Gastrocnemius medialis (tissue), 4 donors: ENCODE measurements around the gene FBXO28. TPM values are rescaled to one million over a fixed set of nuclear protein-coding genes. Genes with fewer than 3 reads are reported as not detected.

Source experiments
- ATAC-seq, 2 donors: fragments of 150-250 bp; one replicate each; pipeline ENCODE4 v1.9.1; 2016
- DNase-seq, 2 donors: peaks; one replicate each; pipeline ENCODE4 v3.0.0-alpha.2; 2019
- H3K27ac ChIP-seq, 4 donors: fragments of 200-600 bp; sonication (generic); 1 replicate in 1 of 4; 2 replicates in 3 of 4; pipeline ENCODE4 v1.5.1; 2016 to 2018; ENCODE audit warnings: mild to moderate bottlenecking in 2 of 4, moderate library complexity in 1 of 4
- H3K27me3 ChIP-seq, 3 donors: fragments of 200-600 bp; sonication (generic) in 2 of 3; 1 replicate in 1 of 3; 2 replicates in 2 of 3; pipeline versions ENCODE4 v1.5.1 to v1.6.0; 2016 to 2019; ENCODE audit warnings: mild to moderate bottlenecking in 1 of 3, moderate library complexity in 1 of 3
- H3K36me3 ChIP-seq, 2 donors: fragments of 200-600 bp; sonication (generic) in 1 of 2; one replicate each; pipeline ENCODE4 v1.5.1; 2017 to 2018
- H3K4me1 ChIP-seq, 2 donors: fragments of 200-600 bp; sonication (generic) in 1 of 2; one replicate each; pipeline ENCODE4 v1.5.1; 2016 to 2017; ENCODE audit warnings: mild to moderate bottlenecking in 2 of 2
- H3K4me3 ChIP-seq, 4 donors: fragments of 200-600 bp; sonication (generic) in 3 of 4; 1 replicate in 1 of 4; 2 replicates in 3 of 4; pipeline ENCODE4 v1.5.1; 2016 to 2019; ENCODE audit warnings: mild to moderate bottlenecking in 2 of 4
- H3K9me3 ChIP-seq, 3 donors: fragments of 200-600 bp; sonication (generic) in 2 of 3; 1 replicate in 1 of 3; 2 replicates in 2 of 3; pipeline ENCODE4 v1.5.1; 2016 to 2019
- CTCF ChIP-seq, 5 experiments: fragments of 450-650 bp in 3 of 5; fragments of 200-600 bp in 2 of 5; sonication (generic) in 2 of 5; IDR thresholded peaks in 4 of 5; conservative IDR thresholded peaks in 1 of 5; 1 replicate in 4 of 5; 2 replicates in 1 of 5; pipeline ENCODE4 v1.5.1; 2016 to 2019; ENCODE audit warnings: antibody characterized with exemption in 5 of 5, mild to moderate bottlenecking in 3 of 5, moderate library complexity in 3 of 5
- POLR2A ChIP-seq, 2 donors: fragments of 450-650 bp; IDR thresholded peaks; one replicate each; pipeline ENCODE4 v1.6.1; 2017; ENCODE audit warnings: antibody characterized with exemption in 2 of 2, mild to moderate bottlenecking in 2 of 2, moderate library complexity in 2 of 2
- in situ Hi-C, 4 donors: fragments of 200-750 bp; cut with MboI; loops; one replicate each; pipeline versions ENCODE4 v1.15.0 to v1.8.0; 2017; ENCODE audit warnings: low sequenced_read_pairs in 4 of 4
- intact Hi-C: fragments of 100-400 bp; cut with DNase I; formaldehyde crosslinking; loops from one replicate; pipeline ENCODE4 v1.15.1; 2023; ENCODE audit warnings: low total_unique reads
- total RNA-seq, 4 donors: library from RNA; depleted of rRNA; stranded (reverse); fragments of >200 nt; gene quantifications; one replicate each; pipeline versions ENCODE4 v1.1.0 to v1.2.3, GENCODE V29; 2016

Gene FBXO28
- total RNA-seq, 4 donors from 2014 or later: 20.2 to 30.9 (median 27.4) TPM

DNA sequence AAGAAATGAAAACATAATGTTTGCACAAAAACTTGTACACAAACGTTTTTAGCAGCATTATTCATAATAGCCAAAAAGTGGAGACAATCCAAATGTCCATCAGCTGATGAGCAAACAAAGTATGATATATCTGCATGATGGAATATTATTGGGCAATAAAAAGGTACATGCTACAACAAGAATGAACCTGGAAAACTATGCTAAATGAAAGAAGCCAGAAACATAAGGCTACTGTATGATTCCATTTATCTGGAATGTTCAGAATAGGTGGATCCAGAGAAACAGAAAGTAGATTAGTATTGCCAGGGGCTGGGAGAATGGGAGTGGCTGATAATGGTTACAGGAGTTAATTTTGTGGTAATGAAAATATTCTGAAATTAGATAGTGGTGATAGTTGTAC, 19.0 kb downstream of the FBXO28 start:
- H3K4me3 ChIP-seq: no peak overlapping the region
- in situ Hi-C loops: no loop called here
- intact Hi-C loops: no loop called here
- peaks cover 0 to 46% of the 10 kb centered on the region in 2 donors for H3K36me3 ChIP-seq
- no peaks in the 10 kb centered on the region for H3K9me3 ChIP-seq
- no peak for ATAC-seq
- no peak for TF ChIP-seq POLR2A (IDR thresholded peaks at IDR 0.05)
- TF ChIP-seq CTCF (IDR thresholded peaks at IDR 0.05 in 4 of 5, conservative IDR thresholded peaks at IDR 0.05 in 1 of 5): no peak
- H3K27me3 ChIP-seq: no peaks in the 10 kb centered on the region
- H3K4me1 ChIP-seq: peaks cover 0 to 3% of the 10 kb centered on the region in 2 donors
- H3K27ac ChIP-seq: no peak overlapping the region
- no peak for DNase-seq

- no peaks in the 10 kb centered on the region for H3K4me1 ChIP-seq
- intact Hi-C loops: no loop called here
- DNase-seq: no peak
- H3K27ac ChIP-seq: no peak overlapping the region
- peaks cover 0 to 50% of the 10 kb centered on the region in 2 donors for H3K36me3 ChIP-seq
- ATAC-seq: no peak
- H3K27me3 ChIP-seq: no peaks in the 10 kb centered on the region
- TF ChIP-seq POLR2A (IDR thresholded peaks at IDR 0.05): no peak
- H3K4me3 ChIP-seq: no peak overlapping the region
- in situ Hi-C loops: no loop called here
- H3K9me3 ChIP-seq: no peaks in the 10 kb centered on the region
These were observed 19.9 kb downstream of the FBXO28 start for GRCh38 chr1:224133741-224134299.

DNA sequence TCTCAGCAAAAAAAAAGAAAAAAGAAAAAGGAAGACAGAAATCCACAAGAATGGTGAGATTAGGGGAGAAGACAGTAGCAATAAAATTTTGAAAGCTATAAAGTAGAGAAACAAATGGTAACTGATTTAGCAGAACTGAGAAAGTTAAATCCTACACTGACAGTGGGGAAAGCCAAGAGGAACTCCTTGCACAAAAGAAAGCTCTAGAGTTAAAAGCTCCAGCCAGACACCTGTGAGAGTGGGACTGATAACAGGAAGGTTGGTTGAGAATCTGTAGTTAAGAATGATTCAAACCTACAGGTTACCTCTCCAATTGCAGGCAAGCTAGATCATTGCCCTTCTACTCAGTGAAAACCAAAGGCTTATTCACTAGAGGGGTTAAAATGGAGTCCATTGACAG, 23.6 kb downstream of the FBXO28 start:
- DNase-seq: no peak
- ATAC-seq: no peak
- Histone ChIP-seq H3K27me3 (no peaks in the 10 kb centered on the region), H3K4me1 (no peaks in the 10 kb centered on the region), H3K27ac (no peak overlapping the region), H3K36me3 (peaks cover 0 to 44% of the 10 kb centered on the region in 2 donors), H3K4me3 (no peak overlapping the region), H3K9me3 (no peaks in the 10 kb centered on the region)
- intact Hi-C loops: no loop called here
- no peak for TF ChIP-seq POLR2A (IDR thresholded peaks at IDR 0.05)
- TF ChIP-seq CTCF (IDR thresholded peaks at IDR 0.05 in 4 of 5, conservative IDR thresholded peaks at IDR 0.05 in 1 of 5): no peak
- in situ Hi-C loops: no loop called here

DNA sequence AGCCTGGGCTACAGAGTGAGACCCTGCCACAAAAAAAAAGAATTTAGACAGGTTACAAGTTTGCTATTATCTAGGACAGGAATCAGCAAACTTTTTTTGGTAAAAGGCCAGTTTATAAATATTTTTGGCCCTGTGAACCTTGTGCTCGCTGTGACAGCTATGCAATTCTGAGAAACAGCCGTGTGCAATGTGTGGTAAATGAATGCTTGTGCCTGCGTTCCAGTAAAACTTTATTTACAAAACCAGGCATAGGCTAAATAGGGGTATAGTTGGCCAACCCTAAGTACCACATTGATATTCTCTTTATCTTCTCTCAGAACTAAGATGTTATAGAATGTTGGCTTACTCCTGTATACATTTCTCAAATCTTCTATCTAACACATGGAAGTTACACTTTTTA, 24.3 kb downstream of the FBXO28 start:
- no peak overlapping the region for H3K27ac ChIP-seq
- TF ChIP-seq POLR2A (IDR thresholded peaks at IDR 0.05) (no peak), CTCF (IDR thresholded peaks at IDR 0.05 in 4 of 5, conservative IDR thresholded peaks at IDR 0.05 in 1 of 5) (no peak)
- intact Hi-C loops (no loop called here), in situ Hi-C loops (no loop called here)
- no peaks in the 10 kb centered on the region for H3K27me3 ChIP-seq
- DNase-seq (no peak), ATAC-seq (no peak)
- no peaks in the 10 kb centered on the region for H3K4me1 ChIP-seq
- no peak overlapping the region for H3K4me3 ChIP-seq
- peaks cover 0 to 37% of the 10 kb centered on the region in 2 donors for H3K36me3 ChIP-seq
- no peaks in the 10 kb centered on the region for H3K9me3 ChIP-seq

DNA sequence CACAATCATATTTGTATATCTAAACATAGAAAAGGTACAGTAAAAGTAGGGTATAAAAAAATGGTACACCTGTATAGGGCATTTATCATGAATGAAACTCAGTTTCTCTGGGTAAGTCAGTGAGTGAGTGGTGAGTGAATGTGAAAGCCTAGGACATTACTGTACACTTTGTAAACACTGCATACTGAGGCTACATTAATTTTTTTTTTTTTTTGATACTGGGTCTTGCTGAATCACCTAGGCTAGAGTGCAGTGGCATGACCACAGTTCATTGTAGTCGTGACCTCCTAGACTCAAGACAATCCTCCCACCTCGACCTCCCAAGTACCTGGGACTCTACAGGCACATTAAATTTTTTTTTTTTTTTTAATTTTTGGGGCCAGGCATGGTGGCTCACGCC, 27.8 kb downstream of the FBXO28 start:
- ATAC-seq (no peak), DNase-seq (no peak)
- no peaks in the 10 kb centered on the region for H3K27me3 ChIP-seq
- no peak overlapping the region for H3K4me3 ChIP-seq
- intact Hi-C loops (no loop called here), in situ Hi-C loops (no loop called here)
- no peaks in the 10 kb centered on the region for H3K9me3 ChIP-seq
- TF ChIP-seq CTCF (IDR thresholded peaks at IDR 0.05 in 4 of 5, conservative IDR thresholded peaks at IDR 0.05 in 1 of 5): no peak
- TF ChIP-seq POLR2A (IDR thresholded peaks at IDR 0.05): no peak
- peaks cover 0 to 21% of the 10 kb centered on the region in 2 donors for H3K36me3 ChIP-seq
- H3K4me1 ChIP-seq: no peaks in the 10 kb centered on the region
- no peak overlapping the region for H3K27ac ChIP-seq
